K562 (cell line): Measurements from ENCODE around the gene ST6GALNAC1. TPM values are rescaled to one million over a fixed set of nuclear protein-coding genes. Genes with fewer than 3 reads are reported as not detected.

ENCODE experiments used
- ATAC-seq: fragments of 200-7000 bp; cut with Tn5 transposase; 3 replicates; pipeline ENCODE4 v1.9.1; 2020; ENCODE audit warnings: moderate library complexity
- BruUV-seq: library from RNA; stranded (reverse); fragments of 400-500 nt; replicated peaks from 2 replicates; lab custom pipeline; 2021; lab: Mats Ljungman, UMichigan
- CTCF ChIA-PET: fragments of 300-600 bp; formaldehyde crosslinking; extraction: SDS; loops from one replicate; lab custom pipeline; 2021; ENCODE audit warnings: low intra/inter-chr PET ratio; lab: Yijun Ruan, JAX
- POLR2A ChIA-PET: fragments of 300-600, 350-650 bp; sonication (Branson Sonifier 250); formaldehyde crosslinking; extraction: SDS; loops from one replicate; lab custom pipeline; 2021; ENCODE audit warnings: antibody characterized with exemption, inconsistent platforms; lab: Yijun Ruan, JAX
- DNase-seq, 4 experiments: peaks; one replicate each; pipeline versions ENCODE4 v3.0.0 to v3.0.0-alpha.2; 2011 to 2018; ENCODE audit warnings: low spot score in 3 of 4, mixed read lengths in 3 of 4; ENCODE audit errors: extremely low read depth in 1 of 4
- FAIRE-seq: peaks from 2 replicates; lab custom pipeline; 2011; peaks lifted over from hg19 to GRCh38; lab: Jason Lieb, UNC
- H2AFZ ChIP-seq: 2 replicates; pipeline ENCODE4 v1.6.0; 2011; ENCODE audit warnings: low read depth, low read length, control low read depth, inconsistent platforms
- H3K27ac ChIP-seq: fragments of 200-600 bp; 3 replicates; pipeline ENCODE4 v1.8.0; 2011; ENCODE audit warnings: low read depth, mild to moderate bottlenecking, control low read depth, inconsistent platforms, low read length, moderate library complexity, mixed read lengths; ENCODE audit errors: extremely low read depth
- H3K27me3 ChIP-seq, 2 experiments: fragments of 300-600 bp in 1 of 2; 2 replicates in 1 of 2; 3 replicates in 1 of 2; pipeline versions ENCODE4 v1.6.0 to v1.8.0; 2011; ENCODE audit warnings: inconsistent platforms in 2 of 2, low read length in 2 of 2, mild to moderate bottlenecking in 1 of 2, mixed read lengths in 1 of 2, moderate library complexity in 1 of 2; ENCODE audit not compliant: control insufficient read depth in 2 of 2, insufficient read depth in 2 of 2
- H3K36me3 ChIP-seq: fragments of 300-600 bp; 3 replicates; pipeline ENCODE4 v1.8.0; 2011; ENCODE audit warnings: mild to moderate bottlenecking, low read length, inconsistent platforms; ENCODE audit not compliant: control insufficient read depth, insufficient read depth
- H3K4me1 ChIP-seq, 2 experiments: fragments of 200-600 bp in 1 of 2; replicated peaks in 1 of 2; 2 replicates in 1 of 2; 3 replicates in 1 of 2; pipeline versions ENCODE4 v1.5.1 to v1.8.0; 2011; ENCODE audit warnings: inconsistent platforms in 2 of 2, low read length in 2 of 2, mild to moderate bottlenecking in 1 of 2, mixed read lengths in 1 of 2, moderate library complexity in 1 of 2; ENCODE audit not compliant: control insufficient read depth in 2 of 2, insufficient read depth in 2 of 2
- H3K4me2 ChIP-seq: 2 replicates; pipeline ENCODE4 v1.6.1; 2011; ENCODE audit warnings: low read length, control low read depth, inconsistent platforms, mixed read lengths; ENCODE audit not compliant: insufficient read depth
- H3K4me3 ChIP-seq: fragments of 200-600 bp; sonication (generic), shearing (Covaris generic); 2 replicates; pipeline ENCODE4 v1.5.1; 2016; ENCODE audit warnings: control low read depth, inconsistent platforms
- H3K79me2 ChIP-seq: fragments of 200-600 bp; 3 replicates; pipeline ENCODE4 v1.8.0; 2011; ENCODE audit warnings: low read length, inconsistent platforms; ENCODE audit not compliant: control insufficient read depth, insufficient read depth
- H3K9ac ChIP-seq, 2 experiments: 2 replicates each; pipeline versions ENCODE4 v1.6.0 to v1.6.1; 2011; ENCODE audit warnings: low read depth in 2 of 2, low read length in 2 of 2, control low read depth in 1 of 2, inconsistent platforms in 1 of 2, mild to moderate bottlenecking in 1 of 2, mixed read lengths in 1 of 2; ENCODE audit not compliant: insufficient read depth in 1 of 2
- H3K9me1 ChIP-seq: one replicate; pipeline ENCODE4 v1.6.0; 2011; ENCODE audit warnings: inconsistent platforms, mild to moderate bottlenecking, low read length, moderate library complexity; ENCODE audit not compliant: control insufficient read depth, insufficient read depth
- H3K9me3 ChIP-seq: replicated peaks from 2 replicates; pipeline ENCODE4 v1.5.1; 2011; ENCODE audit warnings: low read depth, low read length, inconsistent platforms; ENCODE audit not compliant: control insufficient read depth, insufficient read depth
- H4K20me1 ChIP-seq: replicated peaks from 2 replicates; pipeline ENCODE4 v1.6.1; 2011; ENCODE audit warnings: low read length, inconsistent platforms, mixed read lengths; ENCODE audit not compliant: control insufficient read depth, insufficient read depth
- CREB3L1 ChIP-seq: fragments of 450-650 bp; IDR thresholded peaks from 2 replicates; pipeline ENCODE4 v1.6.1; 2014; ENCODE audit warnings: low read depth, mild to moderate bottlenecking, moderate library complexity, borderline replicate concordance
- HCFC1 ChIP-seq: IDR thresholded peaks from 2 replicates; pipeline ENCODE4 v1.6.1; 2012; ENCODE audit warnings: low read depth, low read length, improper control_type of control experiment
- HMG20A ChIP-seq: fragments of 450-650 bp; formaldehyde crosslinking; conservative IDR thresholded peaks from 2 replicates; pipeline ENCODE4 v1.4.0; 2020; ENCODE audit warnings: mild to moderate bottlenecking, mixed read lengths
- HNRNPL ChIP-seq: fragments of 200-400 bp; formaldehyde crosslinking; IDR thresholded peaks from 2 replicates; pipeline ENCODE4 v1.6.1; 2017; ENCODE audit warnings: low read depth, mild to moderate bottlenecking, low read length
- HOMEZ ChIP-seq: fragments of 250-450 bp; sonication (Bioruptor Pico); IDR thresholded peaks from 2 replicates; pipeline ENCODE4 v1.4.0; 2020; ENCODE audit warnings: mild to moderate bottlenecking, moderate library complexity
- JUN ChIP-seq, 2 experiments: sonication (generic) in 1 of 2; formaldehyde crosslinking in 1 of 2; IDR thresholded peaks; 2 replicates each; pipeline versions ENCODE4 v1.6.1 to v1.8.0; 2012 to 2022; ENCODE audit warnings: borderline replicate concordance in 2 of 2, mild to moderate bottlenecking in 2 of 2, improper control_type of control experiment in 1 of 2, low read depth in 1 of 2, low read length in 1 of 2, missing genetic modification reagents in 1 of 2
- MED1 ChIP-seq: sonication (generic); formaldehyde crosslinking; IDR thresholded peaks from 2 replicates; pipeline ENCODE4 v1.8.1; 2023; ENCODE audit warnings: missing genetic modification reagents, borderline replicate concordance
- MTA2 ChIP-seq: fragments of 450-650 bp; IDR thresholded peaks from 2 replicates; pipeline ENCODE4 v1.6.1; 2016; ENCODE audit warnings: low read depth
- PREB ChIP-seq: sonication (generic); formaldehyde crosslinking; IDR thresholded peaks from 2 replicates; pipeline ENCODE4 v1.8.1; 2023; ENCODE audit warnings: mild to moderate bottlenecking, missing genetic modification reagents
- PRMT5 ChIP-seq: sonication (generic); formaldehyde crosslinking; IDR thresholded peaks from 2 replicates; pipeline ENCODE4 v1.5.0; 2020; ENCODE audit warnings: missing genetic modification reagents
- ZNF175 ChIP-seq: fragments of 200-800 bp; sonication (Bioruptor generic); IDR thresholded peaks from 2 replicates; pipeline ENCODE4 v1.6.1; 2016; ENCODE audit warnings: low read depth, mild to moderate bottlenecking, missing genetic modification characterization, missing compliant biosample characterization
- ZNF23 ChIP-seq: fragments of 250-450 bp; sonication (Bioruptor Pico); IDR thresholded peaks from 2 replicates; pipeline ENCODE4 v1.4.0; 2020; ENCODE audit warnings: mild to moderate bottlenecking
- WGBS: fragments of 100-300 bp; shearing (Covaris generic); methylation state at CpG from one replicate; pipeline ENCODE4 v1.1.6; 2016; ENCODE audit warnings: low coverage, mixed read lengths; ENCODE audit not compliant: insufficient coverage; ENCODE audit errors: missing lambda C conversion rate; 5-methylcytosine and 5-hydroxymethylcytosine counted together
- in situ Hi-C: fragments of 300-500 bp; cut with MboI; formaldehyde crosslinking; loops from 4 replicates; pipeline ENCODE4 v1.15.0; 2018; ENCODE audit warnings: inconsistent platforms, mixed read lengths
- intact Hi-C: fragments of 100-400 bp; cut with micrococcal nuclease; formaldehyde crosslinking; loops from 2 replicates; pipeline ENCODE4 v1.14.2; 2022
- polyA plus RNA-seq, 8 experiments: library from polyadenylated mRNA; depleted of rRNA in 4 of 8; stranded (reverse) in 5 of 8; unstranded in 3 of 8; fragments of >200 nt; fragmentation: Nextera tagmentation in 2 of 8; fragmentation: Illumina TruSeq in 1 of 8; extraction: Ambion mirVana in 2 of 8; extraction: Trizol in 1 of 8; gene quantifications; 2 replicates each; pipeline versions ENCODE4 v1.2.1 to v1.2.3, GENCODE V29; 2011 to 2014; ENCODE audit warnings: inconsistent platforms in 1 of 8, missing spikeins in 1 of 8
- total RNA-seq, 7 experiments: library from RNA; depleted of rRNA in 6 of 7; stranded (reverse); fragments of >200 nt in 6 of 7; fragmentation: Illumina TruSeq in 2 of 7; extraction: Trizol in 2 of 7; gene quantifications; 2 replicates each; pipeline versions ENCODE4 v1.2.1 to v1.2.3, GENCODE V29; 2011 to 2021; ENCODE audit warnings: low replicate concordance in 1 of 7

ST6GALNAC1 gene
- total and polyA plus RNA-seq, 9 of the 15 experiments (the other 6 are each of a cell fraction or from before 2014, with no cell fraction given): 20.6 to 68.4 (median 50.5) TPM

GRCh38 chr17:76576189-76576588, 67.4 kb downstream of the ST6GALNAC1 start:
- Histone ChIP-seq H2AFZ (no peak overlapping the region), H3K27me3 (no peaks in the 10 kb centered on the region), H4K20me1 (no peaks in the 10 kb centered on the region), H3K9me3 (no peaks in the 10 kb centered on the region), H3K9me1 (no peaks in the 10 kb centered on the region), H3K4me3 (no peak overlapping the region), H3K4me1 (peaks cover 16 to 22% of the 10 kb centered on the region in 2 experiments), H3K79me2 (no peaks in the 10 kb centered on the region), H3K27ac (no peak overlapping the region), H3K9ac (no peak overlapping the region), H3K4me2 (no peak overlapping the region), H3K36me3 (no peaks in the 10 kb centered on the region)
- 61% methylated on average over 9 of the region's 9 CpGs for WGBS
- ChIA-PET CTCF (no interaction called here), POLR2A (interaction anchor here (0.6 to 1.8 kb wide), 3 partner anchors 10 to 143 kb away, joined by 4 to 13 read pairs (median 4); no protein-coding TSS in a partner anchor)
- no peak for FAIRE-seq
- TF ChIP-seq PREB: no peak
- no peak for TF ChIP-seq CREB3L1
- no peak for TF ChIP-seq MED1 (CRISPR knock-in tag)
- TF ChIP-seq PRMT5 (CRISPR knock-in tag): no peak
- TF ChIP-seq ZNF23 (CRISPR knock-in tag): no peak
- no peak for TF ChIP-seq HOMEZ (CRISPR knock-in tag)
- TF ChIP-seq HNRNPL: no peak
- no peak for TF ChIP-seq MTA2
- TF ChIP-seq ZNF175: no peak
- TF ChIP-seq JUN (IDR thresholded peaks at IDR 0.05; ENCODE audit: borderline replicate concordance, low read depth, low read length): no peak
- TF ChIP-seq JUN (CRISPR knock-in tag; IDR thresholded peaks at IDR 0.05; ENCODE audit: borderline replicate concordance): no peak
- no peak for TF ChIP-seq HCFC1
- no peak for TF ChIP-seq HMG20A (CRISPR knock-in tag)
- BruUV-seq: no TSS peak
- no peak for ATAC-seq
- DNase-seq: no peak
- in situ Hi-C loops: no loop called here
- intact Hi-C loops: no loop called here
